HG03521 (cell line): ENCODE data around the gene EPB41L4A.
"Not testable (repeated sequence)": the region's sequence is repeated elsewhere in the genome, so short reads cannot be mapped to it uniquely, and the experiment has no call there.

Experiments used
- ATAC-seq: cut with Tn5 transposase; IDR thresholded peaks from one replicate; pipeline ENCODE4 v1.9.1; 2021; ENCODE audit warnings: mild to moderate bottlenecking, moderate library complexity; ENCODE audit not compliant: unreplicated experiment

Gene EPB41L4A

DNA sequence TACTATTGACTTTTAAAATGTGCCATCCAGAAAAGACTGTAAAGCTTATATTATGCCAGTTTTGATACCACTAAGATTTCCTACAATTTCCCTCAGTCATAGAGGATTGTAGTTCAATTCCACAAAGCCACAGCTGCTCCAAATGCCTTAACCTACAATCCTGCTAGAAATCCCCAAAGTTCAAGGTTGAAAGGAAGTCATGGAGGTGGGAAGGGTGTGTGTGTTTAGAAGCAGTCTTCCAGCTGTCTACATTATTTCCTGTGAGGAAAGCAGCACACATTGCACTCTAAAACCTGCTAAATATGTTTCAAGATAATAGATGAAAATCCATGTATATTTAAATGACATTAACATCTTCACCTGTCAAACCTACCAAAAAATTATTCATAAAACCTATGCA, 11.8 kb downstream of the EPB41L4A start:
- no peak for ATAC-seq

GRCh38 chr5:112403069-112403468, 16.0 kb downstream of the EPB41L4A start:
- no peak for ATAC-seq

DNA sequence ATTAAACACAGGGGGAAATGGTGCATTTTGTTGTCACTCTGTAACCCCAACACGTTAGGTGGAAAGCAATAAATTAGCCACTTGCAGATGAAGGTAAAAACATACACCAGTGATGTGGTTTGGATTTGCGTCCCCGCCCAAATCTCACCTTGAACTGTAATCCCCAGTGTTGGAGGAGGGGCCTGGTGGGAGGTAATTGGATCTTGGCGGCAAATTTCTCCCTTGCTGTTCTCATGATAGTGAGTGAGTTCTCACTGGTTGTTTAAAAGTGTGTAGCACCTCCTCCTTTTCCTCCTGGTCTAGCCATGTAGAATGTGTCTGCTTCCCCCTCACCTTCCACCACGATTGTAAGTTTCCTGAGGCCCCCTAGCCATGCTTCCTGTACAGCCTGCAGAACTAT, 17.2 kb downstream of the EPB41L4A start:
- no peak for ATAC-seq

- ATAC-seq, result no peak
Measured at GRCh38 chr5:112397690-112398089, 21.4 kb downstream of the EPB41L4A start.

DNA sequence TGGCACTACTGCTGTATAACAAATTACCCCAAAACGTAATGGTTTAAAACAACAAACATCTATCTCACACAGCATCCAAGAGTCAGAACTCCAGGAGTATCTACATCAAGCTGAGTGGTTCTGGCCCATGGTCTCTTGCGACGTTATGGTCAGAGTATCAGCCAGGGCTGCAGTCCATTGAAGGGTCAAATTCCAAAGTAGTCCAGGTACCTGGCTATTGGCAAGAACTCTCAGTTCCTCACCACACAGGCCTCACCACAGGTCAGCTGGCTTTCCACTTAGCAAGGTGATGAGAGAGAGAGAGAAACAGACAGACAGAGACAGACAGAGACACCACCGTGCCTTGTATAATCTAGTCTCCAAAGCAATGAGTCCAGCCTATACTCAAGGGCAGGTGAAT, 22.6 kb downstream of the EPB41L4A start:
- ATAC-seq, result no peak

DNA sequence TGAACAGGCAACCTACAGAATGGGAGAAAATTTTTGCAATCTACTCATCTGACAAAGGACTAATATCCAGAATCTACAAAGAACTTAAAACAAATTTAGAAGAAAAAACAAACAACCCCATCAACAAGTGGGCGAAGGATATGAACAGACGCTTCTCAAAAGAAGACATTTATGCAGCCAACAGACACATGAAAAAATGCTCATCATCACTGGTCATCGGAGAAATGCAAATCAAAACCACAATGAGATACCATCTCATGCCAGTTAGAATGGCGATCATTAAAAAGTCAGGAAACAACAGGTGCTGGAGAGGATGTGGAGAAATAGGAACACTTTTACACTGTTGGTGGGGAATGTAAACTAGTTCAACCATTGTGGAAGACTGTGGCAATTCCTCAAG, 23.8 kb downstream of the EPB41L4A start:
- not testable (repeated sequence) for ATAC-seq

DNA sequence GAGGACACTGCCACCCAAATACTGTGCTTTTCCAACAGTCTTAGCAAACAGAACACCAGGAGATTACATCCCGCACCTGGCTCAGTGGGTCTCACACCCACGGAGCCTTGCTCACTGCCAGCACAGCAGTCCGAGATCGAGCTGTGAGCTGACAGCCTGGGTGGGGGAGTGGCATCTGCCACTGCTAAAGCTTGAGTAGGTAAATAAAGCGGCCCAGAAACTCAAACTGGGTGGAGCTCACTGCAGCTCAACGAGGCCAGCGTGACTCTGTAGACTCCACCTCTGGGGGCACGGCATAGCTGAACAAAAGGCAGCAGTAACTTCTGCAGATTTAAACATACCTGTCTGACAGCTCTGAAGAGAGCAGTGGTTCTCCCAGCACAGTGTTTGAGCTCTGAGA, 28.8 kb downstream of the EPB41L4A start:
- no peak for ATAC-seq

GRCh38 chr5:112388739-112389138, 30.3 kb downstream of the EPB41L4A start:
- no peak for ATAC-seq

DNA sequence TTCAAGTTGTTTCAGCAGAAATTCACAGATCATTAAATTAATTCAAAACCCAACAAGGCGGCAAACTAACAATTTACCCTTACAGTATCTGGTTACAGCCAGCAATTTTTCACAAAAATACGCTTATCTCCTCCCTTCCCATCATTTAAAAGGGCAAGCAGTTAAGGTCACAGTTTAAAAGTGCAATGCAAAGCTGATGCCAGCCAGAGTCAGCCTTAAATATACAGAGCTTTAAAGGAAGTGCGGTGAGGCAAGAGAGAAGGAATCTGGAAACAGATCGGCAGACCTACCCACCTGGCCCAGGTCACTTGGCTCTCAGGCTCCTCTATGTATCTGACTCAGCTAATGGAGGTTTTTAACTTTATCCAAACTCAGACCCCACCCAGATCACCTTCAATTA, 31.0 kb downstream of the EPB41L4A start:
- no peak for ATAC-seq

DNA sequence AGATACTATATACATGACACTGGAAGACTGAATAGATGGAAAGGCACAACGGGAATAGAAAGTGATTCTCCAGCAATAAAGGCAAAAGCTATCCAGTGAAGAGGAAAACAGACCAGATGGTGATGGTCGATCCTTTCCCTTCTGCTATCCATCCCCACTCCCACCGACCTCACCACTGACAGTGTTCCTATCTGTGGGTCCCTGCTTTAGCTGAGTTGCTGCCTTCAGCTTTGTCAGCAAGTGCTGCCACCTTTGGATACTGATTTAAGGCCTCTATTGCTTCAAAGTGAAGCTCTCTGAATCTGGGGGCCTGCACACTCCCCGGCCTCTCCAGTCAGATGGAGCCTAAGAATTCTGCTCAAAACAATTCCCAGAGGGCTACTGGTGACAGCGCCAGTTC, 32.3 kb downstream of the EPB41L4A start:
- no peak for ATAC-seq

DNA sequence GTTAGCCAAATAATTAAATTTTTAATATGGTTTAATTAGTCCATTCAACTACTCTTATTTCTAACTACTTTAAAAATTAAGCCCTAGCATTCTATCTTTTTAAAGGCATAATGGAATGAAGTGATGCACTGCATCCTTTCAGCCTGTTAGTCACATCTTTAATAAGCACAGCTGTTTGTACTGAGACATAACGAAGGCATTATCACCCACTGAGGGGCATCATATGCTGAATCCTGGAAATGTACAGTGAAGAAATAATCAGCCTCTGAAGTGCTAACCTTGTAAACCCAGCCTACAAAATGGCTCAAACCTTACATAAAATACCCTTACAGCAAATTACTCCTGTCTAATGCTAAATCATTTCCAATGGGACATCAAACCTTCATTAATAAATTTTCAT, 33.1 kb downstream of the EPB41L4A start:
- ATAC-seq, result no peak

- no peak for ATAC-seq
Measured at GRCh38 chr5:112385566-112385965, 33.5 kb downstream of the EPB41L4A start.

DNA sequence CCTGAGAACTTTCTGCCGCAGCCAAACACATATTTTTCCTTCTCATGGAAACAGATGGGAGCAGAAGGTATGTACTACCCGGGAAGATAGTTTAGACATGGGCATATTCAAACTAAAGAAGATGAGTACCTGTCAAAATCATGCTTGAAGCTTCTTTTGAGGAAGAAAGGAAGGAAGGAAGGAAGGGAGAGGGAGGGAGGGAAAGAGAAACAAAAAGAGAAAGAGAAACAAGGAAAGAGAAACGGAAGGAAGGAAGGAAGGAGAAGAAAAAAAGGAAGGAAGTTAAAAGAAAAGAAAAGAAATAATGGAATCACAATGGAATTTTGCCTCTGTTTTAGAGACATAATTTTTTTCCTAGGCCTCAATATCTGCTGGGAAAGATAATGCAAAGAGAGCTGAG, 34.6 kb downstream of the EPB41L4A start:
- ATAC-seq, result no peak

DNA sequence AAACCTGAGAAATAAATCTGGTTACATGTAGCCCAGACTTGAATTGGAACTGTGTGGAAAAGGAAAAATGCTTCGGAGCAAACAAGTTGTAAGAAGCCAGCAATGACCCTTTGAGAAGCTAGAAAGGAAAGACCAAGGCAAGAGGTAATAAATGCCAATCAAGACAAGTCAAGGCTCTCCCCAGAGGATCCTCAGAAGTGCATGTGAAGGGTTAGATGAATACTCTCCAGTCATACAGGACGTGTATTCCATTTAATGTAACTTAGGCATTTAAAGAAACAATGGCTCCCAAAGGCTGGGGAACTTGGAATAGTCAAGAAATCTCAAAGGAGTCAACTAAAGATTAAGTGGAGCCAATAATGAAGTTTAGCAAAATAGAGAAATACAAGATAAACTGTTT, 36.2 kb downstream of the EPB41L4A start:
- ATAC-seq, result no peak

GRCh38 chr5:112381521-112381920, 37.6 kb downstream of the EPB41L4A start:
- ATAC-seq, result no peak

GRCh38 chr5:112379542-112380325, 39.3 kb downstream of the EPB41L4A start:
- no peak for ATAC-seq

GRCh38 chr5:112374818-112375217, 44.3 kb downstream of the EPB41L4A start:
- no peak for ATAC-seq

- no peak for ATAC-seq
Measured at GRCh38 chr5:112374356-112374755, 44.7 kb downstream of the EPB41L4A start.

DNA sequence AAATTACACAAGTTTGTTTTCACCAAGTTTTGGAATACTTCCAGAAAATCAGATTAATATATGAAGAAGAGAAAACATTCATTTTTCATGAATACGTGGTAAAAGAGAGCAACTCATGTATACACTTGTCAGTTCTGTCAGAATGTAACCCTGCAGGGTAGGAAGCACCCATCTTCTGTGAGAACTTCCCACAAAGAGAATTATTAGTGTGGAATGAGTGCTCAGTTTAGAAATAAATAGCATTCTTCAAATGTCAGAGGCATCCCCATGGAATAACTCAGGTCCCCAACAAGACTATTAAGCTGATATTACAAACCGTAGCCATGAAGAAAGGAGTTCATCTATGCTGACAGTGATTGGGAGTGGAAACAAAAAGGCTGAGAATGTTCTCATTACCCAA, 45.2 kb downstream of the EPB41L4A start:
- no peak for ATAC-seq

DNA sequence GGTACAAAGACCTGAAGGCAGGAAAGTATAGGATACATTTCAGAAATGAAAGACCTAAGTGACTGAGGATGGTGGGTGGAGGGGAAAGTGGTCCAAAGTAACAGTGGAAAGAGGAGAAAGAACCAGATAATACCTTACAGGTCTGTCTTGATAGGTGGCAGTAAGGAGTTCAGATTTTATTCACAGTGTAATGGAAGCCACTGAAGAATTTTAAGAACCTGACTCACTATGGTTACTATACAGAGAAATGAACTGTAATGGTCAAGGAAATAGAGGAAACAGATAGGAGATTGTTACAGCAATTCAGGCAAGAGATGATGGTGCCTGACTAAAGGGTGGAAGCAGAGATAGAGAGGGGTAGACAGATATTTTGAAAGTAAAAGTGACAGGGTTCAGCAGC, 46.5 kb downstream of the EPB41L4A start:
- no peak for ATAC-seq

DNA sequence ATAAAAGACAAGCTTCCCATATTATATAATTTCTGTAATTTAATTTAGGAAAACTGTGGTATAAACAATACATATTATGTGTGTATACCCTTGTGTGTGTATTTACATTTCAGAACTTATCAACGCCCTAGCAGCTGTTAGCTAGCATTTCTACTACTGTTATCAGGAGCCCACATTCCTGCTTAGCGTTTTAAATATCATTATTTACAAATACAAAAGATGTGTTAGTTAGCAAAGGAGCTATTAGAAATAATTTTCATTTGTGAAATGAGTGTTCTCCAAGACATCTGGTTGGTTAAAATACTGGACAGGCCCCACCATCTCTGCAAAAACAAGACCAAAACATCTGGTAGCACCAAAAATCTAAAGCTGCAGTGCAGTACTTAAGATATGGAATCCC, 48.0 kb downstream of the EPB41L4A start:
- ATAC-seq, result no peak

GRCh38 chr5:112367400-112367799, 51.7 kb downstream of the EPB41L4A start:
- no peak for ATAC-seq

DNA sequence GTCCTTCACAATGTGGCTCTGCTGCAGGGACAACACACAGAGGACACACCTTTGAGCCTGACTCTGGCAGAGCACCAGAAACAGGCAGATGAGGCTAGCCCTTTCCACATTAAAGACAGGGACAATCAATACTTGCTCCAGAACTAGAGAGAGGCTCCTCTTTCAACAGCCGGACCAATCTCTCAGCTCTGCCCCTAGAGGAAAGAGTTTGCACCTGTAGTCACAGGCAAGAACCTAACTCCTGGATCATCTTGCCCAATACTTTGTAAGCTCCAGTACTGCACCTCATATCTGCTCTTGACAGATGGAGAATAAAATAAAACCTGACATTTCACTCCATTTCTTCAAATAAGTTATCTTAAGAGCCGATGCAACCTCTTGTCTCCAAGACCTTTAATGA, 52.1 kb downstream of the EPB41L4A start:
- ATAC-seq, result peak; percentile 62
